T-helper 1 cell (primary cell): ENCODE measurements around the gene ERCC6L2.
A peak's percentile ranks its signal among the peaks of the same experiment; 100 is the strongest.

Experiments used
- DNase-seq, 5 donors: peaks; one replicate each; pipeline ENCODE4 v3.0.0-alpha.2; 2012 to 2020

Gene ERCC6L2

GRCh38 chr9:95864852-95865580 lies 10.5 kb upstream of the ERCC6L2 start:
- DNase-seq, result no peak

- DNase-seq, result no peak
Observed at GRCh38 chr9:95870352-95870751, 5.1 kb upstream of the ERCC6L2 start.

DNA sequence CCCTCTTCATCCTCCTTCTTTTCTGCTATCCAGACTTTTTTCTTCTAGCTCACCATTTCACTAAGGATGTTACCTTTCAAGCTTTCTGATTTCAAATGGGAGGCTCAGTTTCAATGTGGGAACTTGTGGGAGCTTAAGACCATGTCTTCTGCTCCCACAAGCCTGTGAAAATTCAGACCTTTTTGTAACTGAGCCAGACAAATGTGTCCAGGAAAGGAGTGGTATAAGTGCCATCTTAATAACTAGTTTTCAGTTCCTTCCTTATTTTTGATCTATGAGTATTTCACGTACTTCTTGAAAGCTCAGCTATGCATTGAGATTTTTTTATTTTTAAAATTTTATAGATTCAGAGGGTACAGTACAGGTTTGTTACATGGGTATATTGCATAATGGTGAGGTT lies 4.6 kb upstream of the ERCC6L2 start:
- DNase-seq, result no peak

GRCh38 chr9:95874303-95874988 lies 1.0 kb upstream of the ERCC6L2 start:
- no peak for DNase-seq

DNA sequence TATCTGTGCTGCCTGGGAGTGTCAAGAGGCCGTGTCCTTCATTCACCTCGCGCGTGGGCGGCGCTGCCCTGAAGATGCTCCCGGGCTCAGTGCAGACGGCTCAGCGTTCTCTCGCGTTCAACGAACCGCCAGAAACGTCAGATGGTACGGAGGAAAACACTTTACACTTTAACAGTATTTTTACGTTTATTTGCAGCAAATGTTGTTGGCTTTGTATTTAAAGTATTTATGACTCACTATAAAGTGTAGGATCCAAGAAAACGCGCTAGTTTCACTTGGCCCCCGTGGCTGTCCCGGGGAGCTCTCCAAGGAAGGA lies 544 bp upstream of the ERCC6L2 start:
- DNase-seq, result peak; percentile 23 to 60 (median 49)

- DNase-seq, result no peak
Observed at GRCh38 chr9:95876138-95876444, 600 bp downstream of the ERCC6L2 start.

DNA sequence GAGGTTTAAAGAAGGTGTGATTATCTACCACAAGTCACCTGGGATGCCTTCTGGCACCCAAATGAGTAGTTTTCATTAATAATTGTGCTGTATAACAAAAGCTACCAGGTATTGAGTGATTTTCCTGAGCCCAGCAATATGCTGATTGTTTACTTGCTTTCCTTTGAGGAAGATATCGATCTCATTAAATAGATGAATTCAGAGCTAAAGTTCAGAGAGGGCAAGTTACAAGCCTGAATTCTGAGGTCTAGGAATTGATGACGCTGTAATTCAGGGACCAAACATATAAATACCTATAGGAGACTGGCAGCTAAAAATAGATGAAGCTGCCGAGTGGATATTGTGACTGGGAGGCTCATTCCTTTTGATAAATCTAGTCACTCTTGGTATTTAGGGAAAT lies 1.1 kb downstream of the ERCC6L2 start:
- peak in 1 of 5 donors; percentile 29 for DNase-seq

- no peak for DNase-seq
Observed at GRCh38 chr9:95877984-95878383, 2.5 kb downstream of the ERCC6L2 start.

DNA sequence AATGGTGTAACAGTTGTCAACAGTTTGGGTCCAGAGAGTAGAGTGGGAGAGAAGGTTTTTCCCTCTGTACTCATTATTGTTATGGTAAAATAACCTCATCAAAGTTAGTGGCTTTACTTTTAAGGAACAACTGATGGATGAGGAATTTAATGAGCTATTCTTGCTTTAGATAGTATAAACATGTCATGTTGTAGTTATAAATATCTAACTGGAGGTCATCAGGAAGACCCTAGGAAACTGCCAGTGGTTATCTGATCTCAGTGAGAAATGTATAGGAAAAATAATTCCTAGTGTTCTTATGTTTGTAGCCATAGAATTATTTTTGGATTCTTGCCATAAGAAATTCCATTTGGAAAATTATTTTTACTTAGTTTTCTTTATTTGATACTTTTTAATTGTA lies 4.1 kb downstream of the ERCC6L2 start:
- no peak for DNase-seq

GRCh38 chr9:95880021-95880690 lies 4.7 kb downstream of the ERCC6L2 start:
- no peak for DNase-seq

DNA sequence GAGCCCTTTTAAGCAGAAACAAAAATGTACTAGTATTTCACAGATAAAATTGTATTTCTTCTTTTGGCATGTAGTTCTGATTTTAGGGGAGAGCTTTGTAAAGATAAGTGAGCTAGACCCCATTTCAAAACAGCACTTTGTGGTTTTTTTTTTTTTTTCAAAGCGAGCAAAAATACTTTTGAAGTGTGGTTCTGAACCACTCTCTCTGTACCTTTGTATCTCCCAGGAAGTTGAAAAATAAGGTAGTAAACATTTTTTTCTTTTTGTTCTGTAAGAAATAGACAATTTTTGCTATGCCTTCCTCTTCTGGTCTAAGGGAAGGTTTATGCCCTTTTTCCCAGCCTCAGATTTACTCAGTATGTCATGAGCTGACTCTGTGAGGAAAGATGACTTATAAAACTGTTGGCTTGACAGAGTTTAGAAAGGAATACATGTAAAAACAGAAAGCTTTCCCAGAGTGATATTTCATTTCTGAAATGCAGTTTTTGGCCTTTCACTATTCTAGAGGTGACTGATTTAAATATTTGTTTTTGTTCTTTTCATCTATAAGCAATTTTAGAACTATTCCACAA lies 12.5 kb downstream of the ERCC6L2 start:
- DNase-seq, result no peak

GRCh38 chr9:95890594-95890993 lies 15.1 kb downstream of the ERCC6L2 start:
- no peak for DNase-seq

GRCh38 chr9:95891067-95891671 lies 15.7 kb downstream of the ERCC6L2 start:
- DNase-seq, result no peak

DNA sequence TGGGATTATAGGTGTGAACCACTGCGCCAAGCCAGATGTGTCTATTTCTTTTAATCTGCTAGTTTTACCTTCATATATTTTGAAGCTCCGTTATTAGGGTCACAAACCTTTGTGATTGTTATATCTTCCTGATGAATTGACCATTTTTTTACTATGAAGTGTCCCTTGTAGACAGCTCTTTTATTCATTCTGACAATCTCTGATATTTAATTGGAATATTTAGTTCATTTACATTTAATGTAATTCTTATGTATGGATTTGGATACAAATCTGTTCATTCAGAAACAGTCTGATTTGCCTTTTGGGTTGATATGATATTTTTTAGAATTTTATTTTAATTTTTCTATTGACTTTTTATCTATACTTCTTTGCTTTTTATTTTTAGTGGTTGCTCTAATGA lies 17.2 kb downstream of the ERCC6L2 start:
- no peak for DNase-seq

DNA sequence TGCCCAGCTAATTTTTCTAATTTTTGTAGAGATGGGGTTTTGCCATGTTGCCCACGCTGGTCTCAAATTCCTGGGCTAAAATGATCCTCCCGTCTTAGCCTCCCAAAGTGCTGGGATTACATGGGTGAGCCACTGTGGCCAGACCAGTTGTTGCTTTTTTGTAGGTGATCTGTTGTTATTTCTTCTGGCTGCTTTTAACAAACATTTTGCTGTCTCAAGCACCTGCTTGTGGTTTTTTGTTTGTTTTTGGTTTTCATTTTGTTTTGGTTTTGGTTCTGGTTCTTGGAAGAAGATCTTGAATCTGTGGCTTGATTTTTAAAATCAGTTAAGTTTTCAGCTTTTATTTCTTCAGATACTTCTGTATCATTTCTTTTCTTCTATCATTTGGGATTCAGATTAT lies 21.1 kb downstream of the ERCC6L2 start:
- DNase-seq, result peak in 1 of 5 donors; percentile 56

- DNase-seq, result no peak
Observed at GRCh38 chr9:95901506-95901905, 26.0 kb downstream of the ERCC6L2 start.

DNA sequence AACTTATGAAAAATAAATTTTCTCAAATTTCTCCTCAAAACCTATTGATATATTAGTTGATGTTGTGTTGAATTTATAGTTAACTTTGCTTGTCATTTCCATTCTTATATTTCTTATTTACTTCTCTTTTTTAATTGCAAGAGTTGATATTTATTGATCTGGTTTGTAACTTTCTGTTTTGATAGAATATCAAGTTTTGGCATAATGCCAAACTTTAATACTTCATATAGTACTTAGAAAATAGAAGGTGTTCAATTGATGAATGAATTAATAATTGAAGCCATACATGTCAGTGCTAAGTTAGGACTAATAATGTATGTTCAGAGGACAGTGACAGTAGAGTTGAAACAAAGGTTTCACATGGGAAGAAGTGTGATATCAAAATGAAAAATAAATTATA lies 27.9 kb downstream of the ERCC6L2 start:
- DNase-seq, result no peak

DNA sequence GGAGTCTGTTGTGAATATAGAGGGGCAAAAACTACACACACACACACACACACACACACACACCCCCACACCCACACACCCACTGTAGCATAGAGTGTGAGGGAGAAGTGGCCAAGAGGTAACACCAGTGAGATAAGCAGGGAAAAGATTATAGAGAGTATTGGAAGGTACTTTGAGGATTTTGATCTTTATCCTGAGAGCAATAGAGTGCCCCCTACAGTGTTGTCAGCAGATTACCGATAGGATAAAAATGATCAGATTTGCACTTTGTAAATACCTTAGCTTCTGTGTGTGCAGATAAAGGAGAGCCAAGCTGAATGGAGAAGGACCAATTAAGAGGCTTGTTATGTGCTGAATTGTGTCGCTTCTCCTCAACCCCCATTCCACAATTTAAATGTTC lies 32.3 kb downstream of the ERCC6L2 start:
- DNase-seq, result peak in 1 of 5 donors; percentile 5

- no peak for DNase-seq
Observed at GRCh38 chr9:95910023-95910707, 34.7 kb downstream of the ERCC6L2 start.

GRCh38 chr9:95910770-95911340 lies 35.4 kb downstream of the ERCC6L2 start:
- DNase-seq, result no peak

- no peak for DNase-seq
Observed at GRCh38 chr9:95912773-95913172, 37.3 kb downstream of the ERCC6L2 start.

GRCh38 chr9:95920017-95920416 lies 44.5 kb downstream of the ERCC6L2 start:
- no peak for DNase-seq

GRCh38 chr9:95923794-95924193 lies 48.3 kb downstream of the ERCC6L2 start:
- no peak for DNase-seq
